M059J (cell line): ENCODE measurements around the gene PRKCG. TPM values are rescaled to one million over a fixed set of nuclear protein-coding genes. Genes with fewer than 3 reads are reported as not detected.
"Not testable (repeated sequence)": the region's sequence is repeated elsewhere in the genome, so short reads cannot be mapped to it uniquely, and the experiment has no call there.

Experiments
- DNase-seq: peaks from one replicate; pipeline ENCODE4 v3.0.0-alpha.2; 2012; ENCODE audit warnings: low read depth
- total RNA-seq: library from RNA; depleted of rRNA; stranded (reverse); fragments of >200 nt; shearing (Covaris generic); gene quantifications from 2 replicates; pipeline ENCODE4 v1.2.3, GENCODE V29; 2014; rRNA removed

The PRKCG gene
- total RNA-seq, 1 experiment from 2014 or later = not detected

- DNase-seq = no peak
These were observed 62.4 kb downstream of the PRKCG start for GRCh38 chr19:53944416-53944815.

DNA sequence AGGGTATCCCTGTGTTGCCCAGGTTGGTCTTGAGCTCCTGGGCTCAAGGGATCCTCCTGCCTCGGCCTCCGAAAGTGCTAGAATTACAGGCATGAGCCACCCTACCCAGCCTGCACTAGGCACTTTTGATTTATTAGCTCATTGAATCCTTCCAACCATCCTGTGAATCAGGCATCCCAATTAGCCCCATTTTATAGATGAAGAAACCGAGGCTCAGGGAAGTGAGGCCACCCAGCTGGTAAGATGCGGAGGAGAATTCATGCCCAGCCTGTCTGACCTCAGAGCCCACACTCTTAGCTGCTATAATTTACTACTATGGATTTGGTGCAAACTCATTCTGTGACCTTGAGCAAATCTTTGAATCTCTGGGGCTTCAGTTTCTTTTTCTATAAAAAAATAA is 62.9 kb downstream of the PRKCG start:
- DNase-seq = no peak

GRCh38 chr19:53945441-53945840 is 63.4 kb downstream of the PRKCG start:
- peak; percentile 28 for DNase-seq

GRCh38 chr19:53945998-53946397 is 64.0 kb downstream of the PRKCG start:
- no peak for DNase-seq

DNA sequence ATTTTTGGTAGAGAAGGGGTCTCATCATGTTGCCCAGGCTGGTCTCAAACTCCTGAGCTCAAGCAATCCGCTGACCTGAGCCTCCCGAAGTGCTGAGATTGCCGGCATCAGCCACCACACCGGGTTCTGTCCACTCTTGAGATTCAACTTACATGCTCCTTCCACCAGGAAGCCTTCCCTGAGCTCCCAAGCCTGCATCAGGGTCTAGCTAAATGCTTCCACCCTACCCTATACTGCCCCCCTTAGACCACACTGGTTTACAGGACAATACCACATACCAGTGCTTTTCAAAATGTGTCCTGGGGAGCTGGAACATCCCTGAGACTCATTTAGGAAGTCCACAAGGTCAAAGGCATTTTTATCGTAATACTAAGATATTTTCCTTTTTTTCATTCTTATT is 65.6 kb downstream of the PRKCG start:
- DNase-seq = no peak

DNA sequence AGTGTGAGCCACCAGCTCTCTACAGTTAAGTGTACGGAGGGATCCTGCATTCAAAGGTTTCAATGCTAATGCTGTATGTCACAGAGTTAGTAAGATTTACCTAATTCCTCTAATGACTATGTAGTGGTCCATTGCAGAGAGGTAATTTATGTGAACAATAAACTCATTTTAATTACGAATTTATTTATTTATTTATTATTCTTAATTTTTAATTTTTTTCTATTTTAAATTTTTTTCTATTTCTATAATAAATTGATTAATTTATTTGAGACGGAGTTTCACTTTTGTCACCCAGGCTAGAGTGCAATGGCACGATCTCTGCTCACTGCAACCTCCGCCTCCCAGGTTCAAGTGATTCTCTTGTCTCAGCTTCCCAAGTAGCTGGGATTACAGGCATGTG is 66.6 kb downstream of the PRKCG start:
- not testable (repeated sequence) for DNase-seq

DNA sequence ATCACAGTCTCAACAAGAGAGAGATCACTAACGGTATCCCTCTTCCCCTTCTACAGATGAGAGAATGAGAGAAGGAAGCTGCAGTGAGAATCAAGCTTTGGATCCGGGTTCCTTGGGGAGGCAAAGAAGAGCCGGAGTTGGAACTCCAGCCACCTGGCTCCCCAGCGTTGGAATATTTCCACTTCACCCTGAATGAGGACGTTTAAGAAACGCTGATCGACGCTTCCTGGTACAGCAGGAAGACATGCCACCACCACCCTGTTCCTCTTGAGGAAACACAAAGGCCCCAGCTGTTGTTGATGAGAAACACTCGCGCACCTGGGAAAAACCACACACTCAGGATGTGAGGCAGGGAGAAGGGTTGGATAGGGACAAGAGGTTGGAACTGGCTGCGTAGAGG is 69.4 kb downstream of the PRKCG start:
- DNase-seq = no peak

DNA sequence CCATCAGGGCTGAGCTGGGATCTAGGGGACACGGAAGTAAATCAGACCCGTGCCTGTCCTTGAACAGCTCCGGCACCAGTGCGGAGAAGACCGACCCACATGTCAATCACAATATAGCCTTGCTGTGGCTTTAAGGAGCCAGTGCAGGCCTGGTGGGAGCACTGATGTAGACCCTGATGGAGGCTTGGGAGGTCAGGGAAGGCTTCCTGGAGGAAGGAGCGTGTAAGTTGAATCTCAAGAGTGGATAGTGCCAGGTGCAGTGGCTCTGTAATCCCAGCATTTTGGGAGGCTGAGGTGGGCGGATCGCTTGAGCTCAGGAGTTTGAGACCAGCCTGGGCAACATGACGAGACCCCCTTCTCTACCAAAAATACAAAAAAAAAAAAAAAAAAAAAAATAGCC is 70.0 kb downstream of the PRKCG start:
- no peak for DNase-seq

DNA sequence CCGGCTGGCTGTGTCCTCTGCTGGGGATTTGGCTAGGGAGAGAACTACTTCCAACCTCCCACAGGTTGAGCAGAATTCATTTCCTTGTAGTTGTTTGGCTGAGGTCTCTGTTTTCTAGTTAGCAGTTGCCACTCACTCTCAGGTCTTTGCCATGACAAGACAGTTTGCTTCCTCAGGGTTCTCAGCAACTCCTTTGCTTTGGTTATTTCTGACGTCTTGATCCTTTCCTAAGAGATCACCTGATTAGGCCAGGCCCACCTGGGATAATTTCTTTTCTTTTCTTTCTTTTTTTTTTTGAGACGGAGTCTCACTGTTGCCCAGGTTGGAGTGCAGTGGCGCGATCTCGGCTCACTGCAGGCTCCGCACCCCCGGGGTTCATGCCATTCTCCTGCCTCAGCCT is 71.4 kb downstream of the PRKCG start:
- DNase-seq = no peak

Other genes with a start within 250 kb of the PRKCG start
- gene NLRP12, start 57.9 kb upstream of the PRKCG start, total RNA-seq = not detected in 2 replicates
- 26.6 and 41.1 TPM in 2 replicates for gene MYADM, start 14.3 kb upstream of the PRKCG start, total RNA-seq
- gene CACNG7, start 27.1 kb downstream of the PRKCG start, total RNA-seq = not detected in 2 replicates
- gene CACNG8, start 80.7 kb downstream of the PRKCG start, total RNA-seq = 0.15 TPM in 1 of 2 replicates, not detected in the other
- gene CACNG6, start 109.4 kb downstream of the PRKCG start, total RNA-seq = 0.07 and 0.12 TPM in 2 replicates
- not detected in 2 replicates for gene VSTM1, start 181.7 kb downstream of the PRKCG start, total RNA-seq
- not detected in 2 replicates for gene TARM1, start 199.2 kb downstream of the PRKCG start, total RNA-seq
- gene OSCAR, start 218.6 kb downstream of the PRKCG start, total RNA-seq = not detected in 2 replicates
- gene NDUFA3, start 220.7 kb downstream of the PRKCG start, total RNA-seq = 38.5 and 51.0 TPM in 2 replicates
- gene TFPT, start 233.5 kb downstream of the PRKCG start, total RNA-seq = 14.7 and 23.5 TPM in 2 replicates
- 68.7 and 90.2 TPM in 2 replicates for gene PRPF31, start 233.6 kb downstream of the PRKCG start, total RNA-seq